ENCODE data around the gene FRMPD4. TPM values are rescaled to one million over a fixed set of nuclear protein-coding genes. Genes with fewer than 3 reads are reported as not detected.

Gene FRMPD4
- total and polyA plus RNA-seq, 2 donors (not counting 3 experiments of a cell fraction or from before 2014, with no cell fraction given): not detected

- Histone ChIP-seq H3K4me2 (ENCODE audit: insufficient read depth, low read length) (no peak overlapping the region), H3K79me2 (ENCODE audit: control insufficient read depth, insufficient read depth, low read length) (no peaks in the 10 kb centered on the region), H3K27me3 (ENCODE audit: control insufficient read depth in 2 of 2, insufficient read depth in 2 of 2, low read length in 2 of 2) (no peaks in the 10 kb centered on the region), H2AFZ (ENCODE audit: low read depth, low read length) (no peak overlapping the region), H3K36me3 (ENCODE audit: control insufficient read depth in 2 of 2, extremely low read depth in 1 of 2, insufficient read depth in 2 of 2, low read length in 2 of 2) (no peaks in the 10 kb centered on the region), H3K27ac (ENCODE audit: insufficient read depth, low read depth, low read length) (no peak overlapping the region), H3K9ac (replicated peaks; ENCODE audit: extremely low read depth, insufficient read depth, low read length) (no peak overlapping the region), H3K4me1 (ENCODE audit: control insufficient read depth, extremely low read depth, insufficient read depth, low read length) (no peaks in the 10 kb centered on the region), H4K20me1 (replicated peaks; ENCODE audit: control insufficient read depth, extremely low read depth, insufficient read depth, low read length) (no peaks in the 10 kb centered on the region), H3K9me3 (replicated peaks; ENCODE audit: control insufficient read depth, insufficient read depth, low read length) (no peaks in the 10 kb centered on the region), H3K9me1 (replicated peaks; ENCODE audit: control insufficient read depth, extremely low read depth, insufficient read depth, low read length) (no peaks in the 10 kb centered on the region), H3K4me3 (replicated peaks in 1 of 3; ENCODE audit: insufficient read depth in 1 of 3, low read depth in 1 of 3, low read length in 3 of 3) (no peak overlapping the region)
- ChIA-PET POLR2A (no interaction called here), CTCF (no interaction called here)
- intact Hi-C loops (cut with micrococcal nuclease) (loop anchor here (2.0 kb wide), 1 partner anchor 367 kb away; no protein-coding TSS in a partner anchor), dilution Hi-C loops (cut with MboI; ENCODE audit: extremely low pct_ligation_motif_present, low sequenced_read_pairs) (no loop called here)
- no peak for FAIRE-seq
- BruUV-seq (replicated peaks): no TSS peak
- TF ChIP-seq JUN (IDR thresholded peaks at IDR 0.05; ENCODE audit: borderline replicate concordance, insufficient read depth, insufficient read length, low read depth): no peak
- no peak for TF ChIP-seq MYC (IDR thresholded peaks at IDR 0.05; ENCODE audit: low read depth, low read length)
- no peak for TF ChIP-seq POLR2AphosphoS5 (IDR thresholded peaks at IDR 0.05; ENCODE audit: insufficient read depth, low read depth, low read length)
- TF ChIP-seq FOS (IDR thresholded peaks at IDR 0.05; ENCODE audit: borderline replicate concordance, insufficient read depth, low read length): no peak
- TF ChIP-seq CTCF (IDR thresholded peaks at IDR 0.05; ENCODE audit: extremely low read depth in 1 of 2, insufficient read depth in 1 of 2, low read depth in 1 of 2, low read length in 2 of 2): no peak
- DNase-seq (ENCODE audit: low read depth, low spot score): peak; percentile 16
These were observed 309.3 kb downstream of the FRMPD4 start for GRCh38 chrX:12447448-12448064.

- Histone ChIP-seq H3K9me1 (replicated peaks; ENCODE audit: control insufficient read depth, extremely low read depth, insufficient read depth, low read length) (no peaks in the 10 kb centered on the region), H3K79me2 (ENCODE audit: control insufficient read depth, insufficient read depth, low read length) (no peaks in the 10 kb centered on the region), H3K27ac (ENCODE audit: insufficient read depth, low read depth, low read length) (no peak overlapping the region), H4K20me1 (replicated peaks; ENCODE audit: control insufficient read depth, extremely low read depth, insufficient read depth, low read length) (no peaks in the 10 kb centered on the region), H3K4me3 (replicated peaks in 1 of 3; ENCODE audit: insufficient read depth in 1 of 3, low read depth in 1 of 3, low read length in 3 of 3) (no peak overlapping the region), H3K9me3 (replicated peaks; ENCODE audit: control insufficient read depth, insufficient read depth, low read length) (no peaks in the 10 kb centered on the region), H3K4me1 (ENCODE audit: control insufficient read depth, extremely low read depth, insufficient read depth, low read length) (no peaks in the 10 kb centered on the region), H3K36me3 (ENCODE audit: control insufficient read depth in 2 of 2, extremely low read depth in 1 of 2, insufficient read depth in 2 of 2, low read length in 2 of 2) (no peaks in the 10 kb centered on the region), H2AFZ (ENCODE audit: low read depth, low read length) (no peak overlapping the region), H3K27me3 (ENCODE audit: control insufficient read depth in 2 of 2, insufficient read depth in 2 of 2, low read length in 2 of 2) (no peaks in the 10 kb centered on the region), H3K4me2 (ENCODE audit: insufficient read depth, low read length) (no peak overlapping the region), H3K9ac (replicated peaks; ENCODE audit: extremely low read depth, insufficient read depth, low read length) (no peak overlapping the region)
- DNase-seq (ENCODE audit: low read depth, low spot score) (no peak), FAIRE-seq (no peak)
- ChIA-PET POLR2A (no interaction called here), CTCF (no interaction called here)
- BruUV-seq (replicated peaks): no TSS peak
- intact Hi-C loops (cut with micrococcal nuclease): no loop called here
- TF ChIP-seq EZH2 (IDR thresholded peaks at IDR 0.05; ENCODE audit: borderline replicate concordance, low read depth, low read length, severe bottlenecking) (no peak), CTCF (IDR thresholded peaks at IDR 0.05; ENCODE audit: extremely low read depth in 1 of 2, insufficient read depth in 1 of 2, low read depth in 1 of 2, low read length in 2 of 2) (no peak), GATA2 (IDR thresholded peaks at IDR 0.05; ENCODE audit: insufficient read depth, insufficient read length, low read depth, low read length) (no peak), POLR2A (IDR thresholded peaks at IDR 0.05; ENCODE audit: low read depth, low read length) (no peak), FOS (IDR thresholded peaks at IDR 0.05; ENCODE audit: borderline replicate concordance, insufficient read depth, low read length) (no peak), POLR2AphosphoS5 (IDR thresholded peaks at IDR 0.05; ENCODE audit: insufficient read depth, low read depth, low read length) (no peak), JUN (IDR thresholded peaks at IDR 0.05; ENCODE audit: borderline replicate concordance, insufficient read depth, insufficient read length, low read depth) (no peak), MYC (IDR thresholded peaks at IDR 0.05; ENCODE audit: low read depth, low read length) (no peak)
- TF ChIP-seq, protein P1, sequence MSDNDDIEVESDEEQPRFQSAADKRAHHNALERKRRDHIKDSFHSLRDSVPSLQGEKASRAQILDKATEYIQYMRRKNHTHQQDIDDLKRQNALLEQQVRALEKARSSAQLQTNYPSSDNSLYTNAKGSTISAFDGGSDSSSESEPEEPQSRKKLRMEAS (IDR thresholded peaks at IDR 0.05; ENCODE audit: insufficient read depth, insufficient read length): no peak
- dilution Hi-C loops (cut with MboI; ENCODE audit: extremely low pct_ligation_motif_present, low sequenced_read_pairs): no loop called here
These were observed 314.0 kb downstream of the FRMPD4 start for GRCh38 chrX:12452268-12452667.
